Activated naive CD8-positive, alpha-beta T cell treated with anti-CD3 and anti-CD28 coated beads, Interleukin-2, amount 50 U/mL, for 16 hours (primary cell): Measurements from ENCODE around the gene LRRK2.
"Not testable (repeated sequence)": the region's sequence is repeated elsewhere in the genome, so short reads cannot be mapped to it uniquely, and the experiment has no call there.

Source experiments
- DNase-seq: peaks from one replicate; pipeline ENCODE4 v3.0.0-alpha.2; 2020; ENCODE audit warnings: low read depth, low spot score

Gene LRRK2

DNA sequence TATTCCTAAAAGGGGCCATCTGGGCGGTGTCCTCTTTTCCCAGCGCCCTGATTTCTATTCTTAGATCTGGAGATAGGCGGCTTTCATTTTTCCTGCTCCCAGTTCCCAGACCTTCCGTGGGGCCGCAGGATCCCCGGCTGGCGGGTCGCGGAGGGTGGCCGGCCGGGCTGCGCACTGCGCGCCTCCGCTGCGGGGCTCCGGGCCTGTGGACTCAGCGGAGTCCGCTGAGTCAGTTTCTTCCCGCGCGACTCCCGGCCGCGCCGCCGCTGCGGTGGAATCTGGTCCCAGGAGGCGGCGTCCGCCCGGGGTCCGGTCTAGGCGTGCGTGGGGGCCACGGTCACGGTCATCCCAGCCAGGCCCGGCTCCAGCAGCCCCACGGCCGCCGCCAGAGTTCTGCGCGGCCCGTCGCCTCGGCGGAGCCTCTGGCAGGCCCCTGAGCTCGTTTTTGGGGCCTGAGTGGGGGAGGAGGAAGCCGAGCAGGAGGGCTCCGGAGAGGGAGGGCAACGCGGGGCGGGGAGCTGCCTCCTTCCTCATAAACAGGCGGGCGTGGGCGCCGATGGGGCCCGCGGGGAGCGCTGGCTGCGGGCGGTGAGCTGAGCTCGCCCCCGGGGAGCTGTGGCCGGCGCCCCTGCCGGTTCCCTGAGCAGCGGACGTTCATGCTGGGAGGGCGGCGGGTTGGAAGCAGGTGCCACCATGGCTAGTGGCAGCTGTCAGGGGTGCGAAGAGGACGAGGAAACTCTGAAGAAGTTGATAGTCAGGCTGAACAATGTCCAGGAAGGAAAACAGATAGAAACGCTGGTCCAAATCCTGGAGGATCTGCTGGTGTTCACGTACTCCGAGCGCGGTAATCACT lies at the start of gene LRRK2:
LRRK2 (plus strand) TSS at position 559 of the 853 bp plus-strand sequence; CDS start at position 694, 135 bp downstream.
- peak; percentile 3 for DNase-seq

DNA sequence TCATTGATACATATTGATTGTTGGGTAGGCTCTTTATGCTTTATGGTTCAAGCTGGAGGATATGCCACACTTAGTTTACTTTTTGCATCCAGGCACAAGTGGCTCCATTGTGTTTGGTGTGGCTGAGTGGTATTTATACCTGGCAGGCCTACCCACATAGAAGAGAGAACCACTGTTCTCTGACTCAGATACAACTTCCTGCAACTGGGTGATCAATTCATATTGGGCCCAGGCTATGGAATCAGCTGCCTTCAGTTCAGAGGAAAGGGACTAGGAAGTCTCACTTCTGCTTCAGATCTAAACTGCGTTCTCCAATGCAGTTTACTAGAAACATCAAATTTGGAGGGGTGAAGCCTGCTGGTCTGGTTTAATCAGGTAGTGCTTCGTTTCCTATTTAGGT lies 49.8 kb upstream of the LRRK2 start:
- DNase-seq = no peak

- no peak for DNase-seq
Observed at GRCh38 chr12:40175489-40175888, 49.3 kb upstream of the LRRK2 start.

- DNase-seq = no peak
Observed at GRCh38 chr12:40178701-40179100, 46.1 kb upstream of the LRRK2 start.

GRCh38 chr12:40181490-40181889 lies 43.3 kb upstream of the LRRK2 start:
- DNase-seq = no peak

GRCh38 chr12:40183715-40184114 lies 41.1 kb upstream of the LRRK2 start:
- no peak for DNase-seq

DNA sequence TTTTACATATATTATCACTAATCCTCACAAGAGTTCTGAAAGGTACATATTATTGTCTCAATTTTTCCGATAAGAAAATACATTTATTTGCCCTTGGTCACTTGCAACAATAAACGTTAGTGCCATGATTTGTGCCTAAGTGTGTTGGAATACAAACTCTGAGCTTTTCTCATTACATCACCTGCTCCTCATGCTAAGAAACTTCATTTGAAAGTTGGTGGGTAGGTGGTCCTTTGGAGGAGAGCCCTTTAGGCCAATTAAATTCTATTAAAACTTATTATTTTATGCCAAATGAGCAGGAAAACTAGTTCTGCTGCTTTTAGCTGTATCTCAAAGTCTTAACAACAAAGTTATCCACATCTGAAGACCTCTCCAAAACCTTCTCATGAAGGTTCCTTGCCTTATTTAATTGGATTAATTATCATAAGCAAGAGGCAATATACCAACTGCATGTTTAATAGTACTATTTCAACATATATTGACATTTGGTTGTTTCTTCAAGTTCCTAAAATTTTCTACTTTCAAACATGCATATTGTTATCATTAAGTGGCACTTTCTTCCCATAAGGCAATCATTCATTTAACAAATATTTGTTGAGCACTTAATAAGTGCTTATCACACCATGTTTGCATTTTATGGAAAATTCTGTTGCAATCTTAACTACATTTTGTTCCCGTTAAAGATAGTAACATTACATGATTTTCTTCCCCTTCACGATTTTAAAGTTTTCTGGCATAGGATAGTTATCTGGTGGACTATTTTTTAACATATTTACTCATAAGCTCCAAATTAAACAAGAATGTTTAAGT lies 40.1 kb upstream of the LRRK2 start:
- DNase-seq = no peak

DNA sequence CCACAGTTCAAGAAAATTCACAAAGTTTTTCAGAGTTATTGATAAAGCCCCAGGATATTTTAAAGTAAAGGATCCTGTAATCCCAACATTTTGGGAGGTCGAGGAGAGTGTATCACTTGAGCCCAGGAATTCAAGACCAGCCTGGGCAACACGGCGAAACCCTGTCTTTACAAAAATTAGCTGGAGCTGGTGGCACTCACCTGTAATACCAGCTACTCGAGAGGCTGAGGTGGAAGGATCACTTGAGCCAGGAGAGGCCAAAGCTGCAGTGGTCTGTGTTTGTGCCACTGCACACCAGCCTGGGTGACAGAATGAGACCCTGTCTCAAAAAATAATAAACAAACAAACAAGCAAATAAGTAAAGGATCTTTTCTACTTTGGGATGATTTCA lies 39.5 kb upstream of the LRRK2 start:
- no peak for DNase-seq

DNA sequence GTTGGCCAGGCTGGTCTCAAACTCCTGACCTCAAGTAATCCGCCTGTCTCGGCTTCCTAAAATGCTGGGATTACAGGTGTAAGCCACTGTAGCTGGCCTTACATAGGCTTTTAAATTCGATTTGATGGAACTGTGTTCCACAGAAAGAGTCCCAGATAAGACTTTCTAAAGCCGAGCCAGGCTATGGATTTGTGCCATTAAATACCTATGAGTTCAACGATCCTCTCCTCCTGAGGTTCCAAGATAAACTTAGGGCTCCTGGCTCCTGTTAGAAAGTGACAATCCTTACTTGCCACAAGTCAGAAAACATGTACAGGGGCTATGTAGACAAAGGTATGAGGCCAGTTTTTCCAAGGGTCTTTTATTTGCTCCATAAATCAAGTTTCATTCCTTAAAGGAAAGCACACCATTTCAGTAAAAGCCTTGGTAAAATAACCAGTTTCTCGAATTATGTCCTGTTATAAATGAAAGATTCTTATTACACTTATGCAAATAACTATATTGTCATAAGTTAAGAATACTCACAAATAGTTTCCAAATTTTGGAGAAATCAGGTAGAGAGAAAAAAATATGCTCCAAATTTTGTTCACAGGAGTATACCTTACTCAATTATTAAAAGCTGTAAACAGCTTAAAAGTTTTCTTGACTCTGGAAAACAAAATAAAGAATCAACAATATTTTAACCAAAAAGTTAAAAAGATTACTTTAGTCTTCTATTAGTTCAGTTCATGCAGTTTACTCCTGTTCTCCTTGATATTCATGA lies 36.1 kb upstream of the LRRK2 start:
- no peak for DNase-seq

DNA sequence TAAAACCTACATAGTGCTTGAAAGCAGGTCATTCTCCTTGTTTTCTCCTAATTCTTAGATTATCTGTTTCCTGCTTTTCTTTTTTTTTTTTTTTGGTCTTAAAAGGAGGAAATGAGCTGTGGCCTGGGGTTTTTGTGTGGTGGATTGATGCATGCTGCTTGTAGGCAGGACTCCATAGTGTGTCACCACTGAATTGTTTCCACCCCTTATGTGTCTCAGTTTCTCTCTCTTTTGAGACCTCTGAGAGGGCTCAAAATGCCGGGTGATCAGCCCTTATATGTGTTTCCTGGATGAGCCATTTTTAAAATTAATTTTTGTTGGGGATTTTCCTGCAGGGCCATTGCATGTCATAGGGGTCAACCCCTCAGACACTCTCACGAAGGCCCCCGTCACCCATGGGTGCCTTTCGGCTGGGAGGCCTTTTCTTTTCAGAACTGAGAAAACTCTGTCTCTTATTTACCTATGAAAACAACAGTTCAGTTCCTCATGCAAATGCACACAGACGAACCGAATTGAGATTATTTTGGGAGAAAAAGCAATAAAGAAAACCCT lies 32.0 kb upstream of the LRRK2 start:
- no peak for DNase-seq

DNA sequence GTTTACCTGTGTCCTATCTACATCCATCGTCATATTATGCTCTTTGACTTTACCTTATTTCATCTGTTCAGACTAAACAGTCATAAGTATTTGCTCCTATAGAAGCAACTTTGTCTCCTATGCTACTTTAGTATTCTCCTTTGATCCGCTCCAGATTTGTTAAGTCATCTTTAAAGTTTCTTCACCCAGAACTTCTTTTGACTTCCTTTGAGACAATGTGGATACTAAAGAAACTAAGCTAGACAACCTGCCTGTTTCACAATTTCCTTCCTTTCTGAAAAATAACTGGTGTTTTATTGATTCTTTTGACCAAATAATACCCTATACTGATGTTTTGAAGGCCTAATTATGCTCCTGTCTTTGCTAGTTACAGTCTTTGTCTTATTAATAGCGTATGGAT lies 30.0 kb upstream of the LRRK2 start:
- DNase-seq = no peak

DNA sequence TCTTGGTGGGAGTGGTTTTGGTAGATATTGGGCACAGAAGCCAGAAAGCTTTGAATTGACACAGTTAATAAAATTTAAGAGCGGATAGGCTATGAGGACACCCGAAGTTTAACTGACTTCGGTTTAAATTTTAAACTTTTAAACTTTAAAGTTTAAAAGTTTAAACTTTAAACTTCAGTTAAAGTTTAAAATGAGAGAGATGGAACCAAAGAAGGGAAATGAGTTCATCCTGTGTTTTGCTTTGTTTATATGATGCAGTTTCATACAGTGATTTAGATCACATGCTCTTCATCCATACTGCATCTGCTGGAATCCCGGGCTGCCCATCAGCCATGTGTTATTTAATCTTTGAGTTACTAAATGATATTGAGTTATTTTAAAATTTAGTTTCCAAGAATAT lies 27.2 kb upstream of the LRRK2 start:
- no peak for DNase-seq

GRCh38 chr12:40198601-40199000 lies 26.2 kb upstream of the LRRK2 start:
- DNase-seq = no peak

GRCh38 chr12:40202095-40203059 lies 22.4 kb upstream of the LRRK2 start:
- no peak for DNase-seq

- DNase-seq = no peak
Observed at GRCh38 chr12:40203060-40203430, 21.8 kb upstream of the LRRK2 start.

DNA sequence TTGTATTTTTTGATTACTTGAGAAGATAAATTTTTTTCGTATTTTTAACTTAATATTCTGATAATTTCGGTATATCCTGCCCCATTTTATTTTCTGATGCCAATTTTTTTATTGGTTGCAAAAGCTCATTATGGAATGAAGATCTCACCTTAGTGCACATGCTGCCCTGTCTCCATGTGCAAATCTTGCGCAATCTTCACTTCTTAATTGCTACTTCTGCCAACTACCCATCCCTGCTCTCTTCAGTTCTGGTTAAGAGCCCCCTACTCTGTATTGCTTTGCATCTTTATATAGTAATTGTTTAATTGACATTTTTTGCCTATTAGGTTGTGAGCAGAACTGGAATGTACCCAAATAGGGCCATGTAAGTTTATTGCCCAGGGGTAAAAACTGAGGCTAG lies 20.5 kb upstream of the LRRK2 start:
- no peak for DNase-seq

DNA sequence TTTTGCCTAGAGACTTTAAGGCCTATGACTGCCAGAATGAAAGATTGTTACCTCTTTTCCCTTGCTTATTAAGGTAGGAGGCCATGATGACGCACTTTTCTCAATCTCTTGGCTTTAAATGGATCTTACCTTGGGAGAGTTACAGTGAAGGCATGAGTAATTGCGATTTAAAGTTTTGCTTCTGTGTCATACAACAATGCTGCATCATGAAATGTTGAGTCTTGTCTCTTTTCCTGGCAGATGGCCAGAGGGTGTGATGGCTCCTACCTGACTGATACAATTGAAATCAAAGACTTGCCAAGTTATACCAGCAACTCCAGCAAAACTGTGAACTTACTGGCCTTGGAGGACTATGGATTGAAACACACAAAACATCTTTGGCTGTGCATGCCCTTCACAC lies 17.2 kb upstream of the LRRK2 start:
- no peak for DNase-seq

DNA sequence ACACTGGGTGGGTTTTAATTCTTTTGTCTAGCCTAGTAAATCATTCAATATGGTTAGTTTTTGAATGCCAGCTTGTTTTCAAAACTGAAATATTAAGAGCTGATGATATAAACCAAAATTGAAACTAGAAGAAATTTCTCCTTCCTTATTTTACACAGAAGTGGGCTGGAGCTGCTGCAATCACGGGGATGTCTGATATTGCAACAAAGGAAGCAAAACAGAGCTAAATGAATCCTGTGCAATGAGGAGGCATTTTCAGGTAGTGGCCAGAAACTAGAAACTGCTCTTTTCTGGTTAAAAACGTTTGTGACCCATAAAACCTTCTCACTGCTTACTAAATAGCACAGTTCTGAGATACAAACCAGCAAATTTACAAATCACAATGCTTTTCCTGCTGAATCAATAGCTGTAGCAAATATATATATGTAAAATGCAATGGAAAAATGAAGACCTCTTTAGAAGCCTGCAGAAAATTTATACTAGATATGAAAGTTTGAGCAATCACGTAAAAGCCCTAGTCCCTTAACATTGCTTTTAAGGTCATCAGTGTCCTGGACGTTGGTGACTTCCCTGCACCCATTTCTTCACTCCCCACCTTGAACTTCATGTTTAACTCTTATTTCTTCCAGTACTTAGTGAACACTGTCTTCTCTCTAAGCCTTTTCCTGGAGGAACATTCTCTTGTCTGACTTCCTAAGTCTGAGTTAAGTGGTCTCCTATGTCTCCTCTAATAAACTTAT lies 15.9 kb upstream of the LRRK2 start:
- DNase-seq = no peak

- DNase-seq = no peak
Observed at GRCh38 chr12:40209886-40210285, 14.9 kb upstream of the LRRK2 start.

GRCh38 chr12:40211186-40211585 lies 13.6 kb upstream of the LRRK2 start:
- not testable (repeated sequence) for DNase-seq
